Activated T-helper 1 cell treated with Interleukin-2 at 50 U/mL for 16 hours (primary cell): ENCODE results near the gene HMGCS1.
"Not testable (repeated sequence)": the region's sequence is repeated elsewhere in the genome, so short reads cannot be mapped to it uniquely, and the experiment has no call there.

Experiments used
- DNase-seq: peaks from one replicate; pipeline ENCODE4 v3.0.0-alpha.2; 2020; ENCODE audit warnings: low read depth

The HMGCS1 gene

GRCh38 chr5:43313035-43313853 is at the start of gene HMGCS1:
Gene HMGCS1 (minus strand): TSS chr5:43313412. CDS start chr5:43298965, 14,447 bp downstream.
- DNase-seq = peak; percentile 95

GRCh38 chr5:43358726-43359125 is 45.5 kb upstream of the HMGCS1 start:
- no peak for DNase-seq

GRCh38 chr5:43358301-43358700 is 45.1 kb upstream of the HMGCS1 start:
- DNase-seq = no peak

- no peak for DNase-seq
These were observed 44.7 kb upstream of the HMGCS1 start for GRCh38 chr5:43357878-43358281.

- DNase-seq = no peak
These were observed 43.9 kb upstream of the HMGCS1 start for GRCh38 chr5:43357067-43357466.

- no peak for DNase-seq
These were observed 41.6 kb upstream of the HMGCS1 start for GRCh38 chr5:43354774-43355173.

- no peak for DNase-seq
These were observed 40.5 kb upstream of the HMGCS1 start for GRCh38 chr5:43353668-43354067.

GRCh38 chr5:43352915-43353314 is 39.7 kb upstream of the HMGCS1 start:
- no peak for DNase-seq

- no peak for DNase-seq
These were observed 38.9 kb upstream of the HMGCS1 start for GRCh38 chr5:43352131-43352530.

- no peak for DNase-seq
These were observed 35.7 kb upstream of the HMGCS1 start for GRCh38 chr5:43348861-43349363.

GRCh38 chr5:43348207-43348606 is 35.0 kb upstream of the HMGCS1 start:
- no peak for DNase-seq

- no peak for DNase-seq
These were observed 25.6 kb upstream of the HMGCS1 start for GRCh38 chr5:43338862-43339261.

- DNase-seq = no peak
These were observed 22.9 kb upstream of the HMGCS1 start for GRCh38 chr5:43336159-43336558.

- no peak for DNase-seq
These were observed 22.5 kb upstream of the HMGCS1 start for GRCh38 chr5:43335681-43336080.

- no peak for DNase-seq
These were observed 19.2 kb upstream of the HMGCS1 start for GRCh38 chr5:43332401-43332800.

- not testable (repeated sequence) for DNase-seq
These were observed 12.4 kb upstream of the HMGCS1 start for GRCh38 chr5:43325624-43326023.

GRCh38 chr5:43323488-43323887 is 10.3 kb upstream of the HMGCS1 start:
- not testable (repeated sequence) for DNase-seq

GRCh38 chr5:43320846-43321245 is 7.6 kb upstream of the HMGCS1 start:
- no peak for DNase-seq

- no peak for DNase-seq
These were observed 3.2 kb upstream of the HMGCS1 start for GRCh38 chr5:43316421-43316820.

GRCh38 chr5:43315682-43316081 is 2.5 kb upstream of the HMGCS1 start:
- no peak for DNase-seq

GRCh38 chr5:43315263-43315662 is 2.1 kb upstream of the HMGCS1 start:
- no peak for DNase-seq

- DNase-seq = no peak
These were observed 1.5 kb upstream of the HMGCS1 start for GRCh38 chr5:43314724-43315123.

GRCh38 chr5:43313854-43314457 is 744 bp upstream of the HMGCS1 start:
- no peak for DNase-seq

GRCh38 chr5:43312699-43313034 is 545 bp downstream of the HMGCS1 start:
- no peak for DNase-seq
